Stimulated activated CD4-positive, alpha-beta T cell treated with anti-CD3 and anti-CD28 coated beads, Interleukin-2, amount 100 ng/mL, for 24 hours (primary cell): ENCODE data around the gene SPECC1L.

Source experiments
- DNase-seq, 2 donors: peaks; one replicate each; pipeline ENCODE4 v3.0.0-alpha.2; 2020

The SPECC1L gene

DNA sequence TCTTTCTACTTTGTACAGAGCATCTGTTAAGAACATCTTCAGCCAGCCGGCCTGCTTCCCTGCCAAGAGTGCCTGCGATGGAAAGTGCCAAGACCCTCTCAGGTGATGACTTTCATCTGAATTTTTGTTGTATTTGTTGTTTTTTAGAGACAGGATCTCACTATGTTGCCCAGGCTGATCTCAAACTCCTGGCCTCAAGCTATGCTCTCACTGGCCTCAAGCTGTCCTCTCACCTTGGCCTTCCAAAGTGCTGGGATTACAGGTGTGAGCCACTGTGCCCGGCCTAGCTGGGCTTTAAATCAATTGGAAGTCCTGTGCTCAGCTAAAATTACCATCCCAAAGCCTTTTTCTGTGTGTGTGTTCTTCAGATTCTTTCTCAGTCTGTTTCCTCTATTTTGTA lies 92.6 kb downstream of the SPECC1L start:
- DNase-seq, result no peak

DNA sequence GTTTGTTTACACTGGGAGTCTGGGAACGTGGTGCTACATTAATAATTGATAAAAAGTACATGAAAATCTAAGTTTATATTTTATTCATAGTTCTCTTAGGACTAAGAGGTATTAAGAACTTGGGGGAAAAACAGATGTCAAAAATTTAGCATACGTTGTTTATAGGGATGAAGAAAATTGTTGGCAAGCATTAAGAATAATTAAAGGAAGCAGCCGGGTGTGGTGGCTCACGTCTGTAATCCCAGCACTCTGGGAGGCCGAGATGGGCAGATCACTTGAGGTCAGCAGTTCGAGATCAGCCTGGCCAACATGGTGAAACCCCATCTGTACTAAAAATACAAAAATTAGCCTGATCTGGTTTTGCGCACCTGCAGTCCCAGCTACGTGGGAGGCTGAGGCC lies 96.1 kb downstream of the SPECC1L start:
- no peak for DNase-seq

DNA sequence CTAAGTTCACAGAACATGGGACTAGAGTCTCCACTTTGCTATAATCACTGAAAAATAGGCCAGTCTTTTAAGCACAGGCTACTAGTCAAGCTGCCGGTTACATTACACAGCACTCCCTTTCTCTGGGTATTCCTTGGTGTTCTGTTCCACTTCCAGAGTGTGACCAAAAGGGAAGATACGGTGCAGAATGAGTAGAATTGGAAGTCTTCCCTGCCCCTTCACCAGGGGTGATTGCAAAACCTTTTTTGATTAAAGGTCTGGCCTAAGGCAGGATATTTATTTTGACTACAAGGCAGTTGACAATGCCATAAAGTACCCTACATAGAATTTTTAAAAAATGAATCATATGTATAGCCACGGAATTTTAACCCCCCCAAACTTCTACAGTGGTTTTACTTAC lies 97.2 kb downstream of the SPECC1L start:
- no peak for DNase-seq

DNA sequence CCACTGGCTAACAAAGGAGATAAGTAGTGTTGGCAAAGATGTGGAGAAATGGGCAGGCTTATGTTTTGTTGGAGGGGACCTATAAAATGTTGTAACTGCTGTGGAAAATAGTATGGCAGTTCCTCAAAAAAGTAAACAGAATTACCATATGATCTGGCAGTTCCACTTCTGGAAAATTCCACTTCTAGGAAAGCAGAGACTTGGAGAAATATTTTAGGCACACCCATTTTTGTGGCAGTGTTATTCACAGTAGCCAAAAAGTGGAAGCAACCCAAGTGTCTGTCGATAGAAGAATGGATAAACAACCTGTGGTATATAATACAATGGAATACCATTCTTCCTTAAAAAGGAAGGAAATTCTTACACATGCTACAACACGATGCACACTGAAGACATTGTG lies 99.8 kb downstream of the SPECC1L start:
- no peak for DNase-seq

DNA sequence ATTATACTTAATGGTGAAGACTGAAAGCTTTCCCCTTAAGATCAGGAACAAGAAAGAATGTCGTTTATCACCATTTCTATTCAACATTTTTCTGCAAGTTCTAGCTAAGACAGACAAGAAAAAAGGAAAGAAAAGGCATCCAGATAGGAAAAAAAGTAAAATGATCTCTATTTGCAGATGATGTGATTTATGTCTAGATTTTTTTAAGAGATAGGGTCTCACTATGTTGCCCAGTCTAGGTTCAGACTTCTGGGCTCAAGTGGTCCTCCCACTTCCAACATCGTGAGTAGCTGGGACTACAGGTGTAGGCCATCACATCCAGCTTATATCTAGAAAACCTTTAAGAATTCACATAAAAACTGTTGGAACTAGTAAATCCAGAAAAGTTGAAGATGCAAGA lies 105.4 kb downstream of the SPECC1L start:
- no peak for DNase-seq

DNA sequence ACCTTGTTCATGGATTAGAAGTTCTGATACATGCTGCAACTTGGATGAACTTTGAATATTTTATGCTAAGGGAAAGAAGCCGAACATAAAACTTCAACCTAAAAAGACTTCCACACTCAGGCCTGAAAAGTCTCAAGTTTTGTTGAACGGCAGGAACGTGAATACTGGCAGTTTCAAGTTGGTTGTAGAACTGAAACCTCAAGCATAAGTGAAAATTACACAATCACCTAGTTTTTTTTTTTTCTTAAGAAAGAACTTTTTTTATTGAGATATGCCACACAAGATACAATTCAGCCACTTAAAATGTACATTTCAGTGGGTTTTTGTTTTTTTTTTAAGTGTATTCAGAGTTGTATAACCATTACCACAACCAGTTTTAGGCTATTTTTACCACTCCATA lies 106.0 kb downstream of the SPECC1L start:
- no peak for DNase-seq

DNA sequence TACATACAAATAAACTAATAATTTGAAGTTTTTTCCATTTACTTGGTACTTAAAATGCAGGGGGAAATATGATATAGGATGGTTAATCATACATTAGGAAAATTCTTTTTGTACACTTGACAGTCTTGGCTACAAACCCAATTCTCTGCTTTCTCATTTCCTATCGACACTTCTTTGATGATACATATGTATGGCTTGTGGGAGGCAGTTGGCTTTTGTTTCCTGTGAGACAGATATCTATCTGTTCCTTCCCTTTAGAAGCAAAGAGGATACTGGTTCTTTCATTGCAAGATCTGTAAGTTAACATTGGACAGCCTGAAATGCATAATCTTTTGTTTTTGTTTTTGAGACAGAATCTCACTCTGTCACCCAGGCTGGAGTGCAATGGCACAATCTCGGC lies 108.9 kb downstream of the SPECC1L start:
- DNase-seq, result no peak

DNA sequence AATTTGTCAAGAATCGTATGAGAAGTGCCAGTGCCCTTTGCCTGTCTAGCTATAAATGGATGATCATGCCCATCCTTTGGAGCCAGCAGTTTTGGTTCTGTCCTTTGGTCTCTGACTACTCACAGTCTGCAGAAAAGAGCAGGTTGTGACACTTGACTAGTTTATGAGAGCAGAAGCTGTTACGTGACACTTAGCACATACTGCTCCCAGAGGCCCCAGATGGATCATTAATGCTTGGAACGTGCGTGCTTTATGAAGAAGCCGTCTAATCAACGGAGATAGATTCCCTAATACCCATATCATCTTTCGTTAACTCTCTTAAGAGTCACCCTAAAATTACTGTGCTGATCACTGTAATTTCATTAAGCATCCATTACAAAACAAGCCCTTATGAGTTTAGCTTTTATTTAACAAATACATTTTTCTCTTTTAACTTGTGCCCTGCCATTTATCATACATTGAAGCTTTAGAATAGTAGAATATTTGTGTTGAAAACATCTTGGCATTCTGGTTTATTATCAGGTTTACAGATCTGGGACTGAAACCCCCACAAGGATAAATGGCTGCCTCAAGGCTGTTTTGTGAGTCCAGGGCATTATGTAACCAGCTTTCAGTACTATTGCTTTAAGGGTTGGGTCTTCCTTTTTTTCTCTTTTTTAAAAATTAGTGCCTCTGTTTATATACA lies 109.7 kb downstream of the SPECC1L start:
- DNase-seq, result no peak

DNA sequence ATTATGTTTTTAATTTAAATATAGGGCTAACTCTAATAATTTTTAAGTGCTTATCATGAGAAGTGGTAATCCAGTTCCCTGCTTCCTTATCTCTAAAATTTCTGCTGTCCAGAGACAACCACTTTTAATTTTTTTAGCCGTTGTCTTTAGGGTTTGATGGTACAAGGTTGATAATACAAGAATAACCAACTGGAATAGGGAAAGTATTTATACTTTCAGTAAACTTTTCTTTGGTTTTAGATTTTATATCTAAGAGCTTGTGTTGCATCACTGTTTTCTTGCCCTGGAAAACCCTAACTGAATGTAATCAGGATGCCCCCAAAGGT lies 110.2 kb downstream of the SPECC1L start:
- DNase-seq, result no peak

DNA sequence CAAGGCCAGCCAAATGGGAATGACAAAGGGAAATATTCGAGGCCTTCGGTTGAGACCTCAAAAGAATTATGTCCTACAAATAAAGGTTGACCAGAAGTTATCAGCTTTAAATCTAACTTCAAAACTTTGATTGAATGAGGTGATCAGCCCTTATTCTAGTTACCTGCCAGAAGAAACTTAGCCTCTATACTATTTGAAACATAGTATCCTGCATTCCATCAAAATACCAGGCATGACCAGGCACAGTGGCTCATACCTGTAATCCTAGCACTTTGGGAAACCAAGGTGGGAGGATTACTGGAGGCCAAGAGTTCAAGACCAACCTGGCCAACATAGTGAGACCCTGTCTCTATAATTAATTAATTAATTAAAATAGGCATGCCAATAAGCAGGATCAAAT lies 112.4 kb downstream of the SPECC1L start:
- no peak for DNase-seq

DNA sequence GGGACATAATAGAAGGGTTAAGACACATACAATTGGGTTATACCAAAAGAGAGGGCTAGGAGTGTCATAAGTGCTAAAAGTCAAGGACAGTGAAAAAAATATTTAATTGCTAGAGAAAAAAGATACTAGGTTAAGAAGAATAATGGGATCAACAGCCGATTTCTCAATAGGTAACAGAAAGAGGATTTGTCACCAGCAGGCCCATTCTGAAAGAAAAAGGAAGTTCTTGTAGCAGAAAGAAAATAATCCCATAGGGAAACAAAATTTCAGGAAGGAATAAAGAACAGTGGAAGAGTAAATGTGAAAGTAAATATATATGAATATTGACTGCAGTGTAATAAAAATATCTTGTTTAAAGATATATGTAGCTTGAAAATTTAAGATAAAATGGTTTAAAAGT lies 113.5 kb downstream of the SPECC1L start:
- no peak for DNase-seq

DNA sequence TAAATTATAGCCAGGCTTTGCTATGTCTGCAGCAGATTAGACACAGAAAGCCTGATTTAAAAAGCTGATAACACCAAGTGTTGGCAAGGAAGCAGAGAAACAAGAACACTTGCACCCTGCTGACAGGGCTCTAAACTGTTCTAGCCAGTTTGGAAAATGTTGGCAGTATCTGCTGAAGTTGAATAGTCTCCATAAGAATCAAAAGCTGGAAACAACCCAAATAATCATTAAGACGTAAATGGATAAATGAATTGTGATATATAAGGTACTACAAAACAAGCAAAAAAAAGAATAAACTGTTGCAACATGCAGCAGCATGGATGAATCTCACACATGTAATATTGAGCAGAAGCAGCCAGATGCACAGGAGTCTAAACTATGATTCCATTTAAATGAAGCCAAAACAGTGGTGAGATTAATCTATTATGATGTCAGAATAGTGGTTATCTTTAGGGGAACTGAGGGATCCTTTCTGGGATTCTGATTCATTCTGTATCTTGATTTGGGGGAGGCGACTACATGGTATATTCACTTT lies 116.4 kb downstream of the SPECC1L start:
- DNase-seq, result no peak

DNA sequence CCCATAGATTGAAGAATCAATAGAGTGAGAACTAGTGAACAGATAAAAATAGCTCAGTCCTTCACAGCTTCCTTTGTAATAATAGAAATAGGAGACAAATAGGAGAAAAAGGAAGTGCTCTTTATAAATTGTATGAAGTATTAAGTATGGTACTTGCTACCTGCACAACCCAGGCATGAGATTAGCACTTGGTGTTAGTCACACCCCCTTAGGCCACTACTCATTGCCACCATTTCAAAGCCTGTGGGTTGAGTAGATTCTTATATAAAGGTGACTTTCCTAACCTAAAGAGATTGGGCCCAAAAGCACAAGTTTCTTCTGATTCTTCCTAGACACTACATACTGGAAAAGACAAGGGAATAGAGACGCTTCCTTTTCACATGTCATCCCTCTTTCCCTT lies 119.0 kb downstream of the SPECC1L start:
- no peak for DNase-seq

DNA sequence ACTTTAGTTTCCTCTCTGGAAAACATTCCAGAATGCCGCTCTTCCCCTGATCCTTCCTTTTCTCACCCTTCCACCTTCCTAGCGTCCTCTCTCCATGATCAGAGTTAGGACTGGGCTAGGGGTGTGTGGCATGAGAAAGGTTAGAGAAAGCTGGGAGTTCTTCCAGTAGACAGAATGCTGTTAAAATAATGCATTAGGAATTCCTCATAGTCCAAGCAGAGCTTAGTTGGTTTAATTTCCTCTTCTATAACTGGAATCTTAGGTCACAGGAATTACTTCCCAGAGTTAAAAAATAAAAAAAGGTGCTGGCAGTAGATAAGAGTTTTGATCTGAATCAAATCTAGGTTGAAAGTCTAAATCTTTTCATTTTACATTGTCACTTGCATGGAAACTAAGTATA lies 119.5 kb downstream of the SPECC1L start:
- no peak for DNase-seq

DNA sequence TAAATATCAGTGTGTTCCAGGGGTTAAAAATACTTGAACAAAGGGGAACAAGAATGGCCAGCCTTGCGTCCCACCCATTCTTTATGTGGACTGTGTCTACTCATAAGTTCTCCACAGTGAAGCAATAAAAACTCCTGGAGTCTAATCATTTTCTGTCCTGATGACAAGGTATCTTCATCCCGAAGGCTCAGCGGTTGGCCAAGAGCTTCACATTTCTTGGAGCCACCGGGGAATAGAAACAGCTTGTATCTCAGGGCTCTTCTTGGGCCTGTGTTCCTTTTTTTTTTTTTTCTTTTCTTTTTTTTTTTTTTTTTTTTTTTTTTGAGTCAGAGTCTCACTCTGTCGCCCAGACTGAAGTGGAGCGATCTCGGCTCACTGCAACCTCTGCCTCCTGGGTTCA lies 119.9 kb downstream of the SPECC1L start:
- DNase-seq, result no peak

DNA sequence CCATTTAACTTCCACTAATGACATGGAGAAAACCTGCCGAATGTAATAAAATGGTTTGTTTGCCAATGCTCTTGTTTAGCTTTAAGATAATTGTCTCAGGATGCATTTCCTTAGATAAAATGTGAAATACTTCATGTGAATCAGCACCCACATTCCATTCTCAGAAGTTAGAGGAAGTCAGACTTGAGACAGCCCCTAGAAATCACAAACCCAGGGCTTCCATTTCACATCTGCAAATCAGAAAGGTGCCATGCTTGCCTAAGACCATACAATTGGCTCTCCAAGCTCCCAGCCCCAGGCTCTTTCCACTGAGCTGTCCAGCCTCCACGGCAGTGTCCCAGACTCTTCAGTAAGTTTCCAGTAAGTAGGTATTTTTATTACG lies 121.2 kb downstream of the SPECC1L start:
- DNase-seq, result no peak

DNA sequence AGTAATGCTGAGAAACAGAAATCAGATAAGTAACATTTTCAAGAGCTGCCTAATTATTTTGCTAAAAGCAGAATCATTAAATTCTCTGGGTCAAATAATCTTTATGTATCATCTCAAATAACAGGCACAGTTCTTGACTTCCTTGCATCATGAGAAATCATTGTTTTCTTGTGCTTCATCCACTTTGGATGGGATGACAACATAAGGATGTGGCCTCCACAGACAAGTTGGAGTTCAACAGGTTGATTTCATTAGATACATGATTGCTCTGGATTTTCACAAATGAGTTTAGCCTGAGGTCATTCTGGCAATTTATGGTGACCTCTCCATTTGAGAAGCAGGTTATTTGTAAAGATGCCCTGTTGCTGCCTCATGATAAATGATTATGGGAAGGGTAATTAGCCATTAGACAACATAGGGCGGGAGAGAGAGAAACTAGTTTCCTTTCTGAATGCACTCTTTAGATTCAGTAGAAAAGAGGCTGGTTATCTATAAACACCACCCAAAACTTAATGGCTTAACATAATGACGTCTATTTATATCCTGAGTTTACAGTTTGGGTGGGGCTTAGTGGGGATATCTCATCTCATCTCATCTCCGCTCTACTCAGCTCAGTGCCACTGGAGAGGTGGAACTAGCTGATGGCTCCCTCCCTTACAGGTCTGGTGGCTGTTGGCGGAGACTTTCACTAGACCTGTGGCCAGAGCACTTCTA lies 121.7 kb downstream of the SPECC1L start:
- no peak for DNase-seq

DNA sequence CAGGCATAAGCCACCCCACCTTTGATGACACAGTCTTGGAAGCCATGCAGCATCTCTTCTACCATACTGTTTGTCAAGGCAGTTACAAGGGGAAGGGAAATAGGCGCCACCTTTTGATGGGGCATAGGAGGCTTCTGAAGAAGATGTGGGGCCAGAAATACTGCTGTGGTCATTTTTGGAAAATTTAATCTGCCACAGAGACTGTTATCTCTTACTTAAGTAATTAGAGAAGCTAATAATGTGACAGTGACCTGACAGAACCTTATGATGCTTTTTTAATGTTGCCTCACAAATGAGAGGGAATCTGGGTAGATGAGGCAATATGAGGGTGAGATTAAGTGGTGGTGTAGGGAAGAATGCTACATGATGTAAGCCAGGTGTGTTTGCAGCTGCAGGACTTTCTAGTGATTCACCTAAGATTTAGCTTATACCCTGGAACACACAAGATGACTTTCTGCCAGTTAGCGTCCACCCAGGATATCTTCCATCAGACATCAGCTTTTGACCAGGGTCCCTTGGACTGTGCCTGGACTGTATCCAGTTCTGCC lies 122.5 kb downstream of the SPECC1L start:
- no peak for DNase-seq

DNA sequence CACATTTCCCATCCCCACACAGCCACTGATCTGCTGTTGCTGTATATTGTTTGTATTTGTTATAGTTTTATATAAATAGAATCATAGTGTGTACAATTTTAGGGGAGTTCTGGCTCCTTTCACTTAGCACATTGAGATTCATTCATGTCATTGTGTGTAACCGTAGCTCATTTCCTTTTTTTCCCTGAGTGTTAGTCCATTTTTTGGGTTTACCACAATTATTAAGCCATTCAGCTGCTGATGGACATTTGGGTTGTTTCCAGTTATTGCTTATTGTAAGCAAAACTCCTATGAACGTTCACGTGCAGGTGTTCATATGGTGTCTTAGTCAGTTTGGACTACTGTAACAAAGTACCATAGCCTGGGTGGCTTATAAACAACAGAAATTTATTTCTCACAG lies 123.2 kb downstream of the SPECC1L start:
- no peak for DNase-seq

DNA sequence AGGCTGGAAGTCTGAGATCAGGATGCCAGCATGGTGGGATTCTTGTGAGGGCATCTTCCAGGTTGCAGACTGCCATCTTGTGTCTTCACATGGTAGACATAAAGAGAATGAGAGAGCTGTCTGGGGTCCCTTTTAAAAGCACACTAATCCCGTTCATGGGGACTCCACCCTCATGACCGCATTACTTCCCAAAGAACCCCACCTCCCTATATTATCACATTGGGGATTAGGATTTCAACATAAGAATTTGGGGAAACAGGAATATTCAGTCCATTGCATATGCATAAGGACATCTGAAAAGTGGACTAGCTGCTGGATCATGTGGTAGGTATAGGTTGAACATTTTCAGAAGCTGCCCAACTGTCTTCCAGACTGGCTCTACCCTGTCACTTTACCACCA lies 123.6 kb downstream of the SPECC1L start:
- DNase-seq, result no peak

DNA sequence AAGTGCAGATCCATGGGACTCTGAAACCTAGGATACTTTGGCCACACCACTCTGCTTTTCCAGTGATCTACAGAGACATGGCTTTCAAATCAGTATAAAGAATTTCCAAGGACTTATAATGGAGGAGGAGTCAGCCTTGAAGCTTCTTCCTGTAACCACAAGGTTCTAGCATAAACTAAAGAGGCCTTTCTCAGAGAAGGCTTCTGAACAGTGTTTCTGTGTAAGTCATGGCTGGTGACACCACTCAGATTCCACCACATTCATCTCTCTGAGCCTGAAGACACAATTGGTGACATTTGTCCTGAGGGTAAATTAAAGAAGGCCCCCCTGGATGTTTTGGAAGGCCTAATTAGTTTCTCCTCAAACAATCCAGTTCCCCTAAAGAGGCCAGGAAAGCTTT lies 127.8 kb downstream of the SPECC1L start:
- no peak for DNase-seq

DNA sequence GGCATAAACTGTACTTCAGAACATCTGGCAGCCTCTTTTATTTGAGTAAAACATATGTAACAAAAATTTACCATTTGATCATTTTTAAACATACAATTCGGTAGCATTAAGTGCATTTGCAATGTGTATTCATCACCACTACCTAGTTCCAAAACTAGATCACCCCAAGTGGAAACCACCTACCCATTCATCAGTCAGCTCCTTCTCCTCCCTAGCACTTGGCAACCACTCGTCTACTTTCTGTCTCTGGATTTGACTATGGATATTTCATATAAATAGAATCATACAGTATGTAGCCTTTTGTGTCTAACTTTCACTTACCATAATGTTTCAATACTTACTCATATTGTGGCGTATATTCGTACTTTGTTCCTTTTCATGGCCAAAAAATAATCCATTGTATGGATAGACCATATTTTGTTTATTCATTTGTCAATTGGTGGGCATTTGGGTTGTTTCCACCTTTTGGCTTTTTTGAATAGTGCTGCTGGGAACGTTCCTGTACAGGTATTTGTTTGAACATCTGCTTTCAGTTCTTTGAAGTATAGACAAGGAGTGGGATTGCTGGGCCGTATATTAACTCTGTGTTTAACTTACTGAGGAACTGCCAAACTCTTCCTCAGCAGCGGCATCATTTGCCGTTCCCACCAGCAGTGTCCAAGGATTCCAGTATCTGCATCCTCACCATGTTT lies 129.5 kb downstream of the SPECC1L start:
- no peak for DNase-seq

DNA sequence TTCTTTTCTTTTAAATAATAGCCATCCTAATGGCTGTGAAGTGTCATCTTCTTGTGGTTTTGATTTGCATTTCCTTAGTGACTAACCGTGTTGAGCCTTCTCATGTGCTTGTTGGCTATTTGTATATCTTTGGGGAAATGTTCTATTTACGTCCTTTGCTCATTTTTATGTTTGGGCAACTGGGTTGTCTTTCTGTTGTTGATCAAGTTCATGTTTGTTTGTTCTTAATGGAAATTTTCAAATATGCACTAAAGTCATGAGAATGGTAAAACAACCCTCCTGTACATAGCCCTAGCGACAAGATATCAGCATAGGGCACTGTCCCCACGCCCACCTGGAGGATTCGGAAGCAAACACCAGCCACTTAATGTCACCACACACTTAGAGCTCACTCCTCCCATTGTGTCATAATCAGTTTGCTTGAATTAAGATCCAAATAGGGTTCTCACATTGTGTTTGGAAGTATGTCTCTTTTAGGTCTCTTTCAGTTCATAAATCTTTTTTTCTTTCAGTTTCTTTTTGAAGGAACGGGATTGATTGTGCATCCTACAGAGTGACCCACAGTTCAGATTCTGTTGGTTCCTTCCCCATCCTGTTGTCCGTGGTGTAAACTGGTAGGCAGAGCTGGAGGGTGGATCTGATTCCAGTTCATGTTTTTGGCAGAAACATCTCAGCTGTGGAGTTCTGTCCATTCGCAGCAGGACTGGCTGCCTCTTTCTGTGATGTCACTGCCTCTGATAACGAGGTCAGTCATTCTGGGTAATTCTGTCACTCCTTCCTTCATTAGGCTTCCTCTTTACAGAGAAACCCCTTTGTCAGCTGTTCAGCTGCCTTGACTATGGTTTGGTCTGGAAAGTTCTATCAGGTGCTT lies 130.3 kb downstream of the SPECC1L start:
- no peak for DNase-seq
